Measurements from ENCODE around the gene CXCR2.
"Not testable (repeated sequence)": the region's sequence is repeated elsewhere in the genome, so short reads cannot be mapped to it uniquely, and the experiment has no call there.

The CXCR2 gene

GRCh38 chr2:218130377-218130776 lies 4.5 kb downstream of the CXCR2 start:
- no peak for DNase-seq

GRCh38 chr2:218130822-218131221 lies 5.0 kb downstream of the CXCR2 start:
- DNase-seq = no peak

- DNase-seq = no peak
Observed at GRCh38 chr2:218137514-218137913, 11.7 kb downstream of the CXCR2 start.

GRCh38 chr2:218138047-218138446 lies 12.2 kb downstream of the CXCR2 start:
- DNase-seq = no peak

GRCh38 chr2:218145124-218145523 lies 19.3 kb downstream of the CXCR2 start:
- no peak for DNase-seq

- no peak for DNase-seq
Observed at GRCh38 chr2:218146056-218146455, 20.2 kb downstream of the CXCR2 start.

- DNase-seq = no peak
Observed at GRCh38 chr2:218149098-218149497, 23.3 kb downstream of the CXCR2 start.

- no peak for DNase-seq
Observed at GRCh38 chr2:218149848-218150440, 24.1 kb downstream of the CXCR2 start.

GRCh38 chr2:218152172-218152571 lies 26.3 kb downstream of the CXCR2 start:
- DNase-seq = no peak

- no peak for DNase-seq
Observed at GRCh38 chr2:218152777-218153176, 26.9 kb downstream of the CXCR2 start.

GRCh38 chr2:218155953-218156479 lies 30.2 kb downstream of the CXCR2 start:
- no peak for DNase-seq

- no peak for DNase-seq
Observed at GRCh38 chr2:218161644-218162043, 35.8 kb downstream of the CXCR2 start.

- DNase-seq = no peak
Observed at GRCh38 chr2:218162814-218163213, 37.0 kb downstream of the CXCR2 start.

GRCh38 chr2:218166791-218167190 lies 41.0 kb downstream of the CXCR2 start, which contains the start of gene CXCR1:
TSS of gene CXCR1 (minus strand) at chr2:218166962. CDS start at chr2:218165211, 1,751 bp downstream.
- DNase-seq = no peak

GRCh38 chr2:218168016-218168415 lies 42.2 kb downstream of the CXCR2 start:
- DNase-seq = no peak

GRCh38 chr2:218168635-218169462 lies 43.0 kb downstream of the CXCR2 start:
- DNase-seq = peak; percentile 18

GRCh38 chr2:218169757-218170546 lies 44.1 kb downstream of the CXCR2 start:
- no peak for DNase-seq

- DNase-seq = not testable (repeated sequence)
Observed at GRCh38 chr2:218171744-218172143, 45.9 kb downstream of the CXCR2 start.

- no peak for DNase-seq
Observed at GRCh38 chr2:218172845-218173244, 47.0 kb downstream of the CXCR2 start.

- no peak for DNase-seq
Observed at GRCh38 chr2:218179782-218180181, 54.0 kb downstream of the CXCR2 start.

GRCh38 chr2:218180467-218181114 lies 54.8 kb downstream of the CXCR2 start:
- no peak for DNase-seq

- DNase-seq = no peak
Observed at GRCh38 chr2:218184331-218184730, 58.5 kb downstream of the CXCR2 start.
